Measurements from ENCODE around the gene STRAP. TPM values are rescaled to one million over a fixed set of nuclear protein-coding genes. Genes with fewer than 3 reads are reported as not detected.

STRAP gene
- total and polyA plus RNA-seq, 2 of the 4 experiments (the other 2 are of a cell fraction), result 82.1 to 98.1 TPM

GRCh38 chr12:15879413-15879812 lies 2.8 kb upstream of the STRAP start:
- no peak overlapping the region for H3K4me2 ChIP-seq (ENCODE audit: low read depth, low read length)
- no peak overlapping the region for H3K18ac ChIP-seq (ENCODE audit: low read depth, low read length)
- dilution Hi-C loops (cut with HindIII; ENCODE audit: low sequenced_read_pairs, unreplicated experiment) (no loop called here), in situ Hi-C loops (cut with MboI; ENCODE audit: low sequenced_read_pairs) (loop anchor here (25.0 kb wide), 1 partner anchor 1092 kb away; no protein-coding TSS in a partner anchor), intact Hi-C loops (cut with micrococcal nuclease) (no loop called here)
- H3K9me3 ChIP-seq (ENCODE audit: control insufficient read depth, insufficient read depth, low read length), result no peaks in the 10 kb centered on the region
- no CpG with 5 or more reads among the region's 3 CpGs for WGBS, 2 experiments (ENCODE audit: extremely low coverage in 2 of 2, insufficient read length in 1 of 2)
- H3K27me3 ChIP-seq (ENCODE audit: control insufficient read depth, insufficient read depth, low read length), result no peaks in the 10 kb centered on the region
- no peak overlapping the region for H2BK5ac ChIP-seq (ENCODE audit: low read depth, low read length, poor library complexity, severe bottlenecking)
- no peak overlapping the region for H2BK120ac ChIP-seq (ENCODE audit: low read depth, low read length)
- DNase-seq, result no peak
- H2AK5ac ChIP-seq (ENCODE audit: low read depth, low read length), result no peak overlapping the region
- H2AK9ac ChIP-seq (replicated peaks; ENCODE audit: low read depth, low read length, poor library complexity), result no peak overlapping the region
- no peak overlapping the region for H3K4ac ChIP-seq (ENCODE audit: low read depth, low read length)
- ChIA-PET POLR2A (ENCODE audit: unreplicated experiment) (no interaction called here), CTCF (no interaction called here)
- peaks cover 2% of the 10 kb centered on the region; the same call in 1 of the 2 replicates for H3K36me3 ChIP-seq (ENCODE audit: control insufficient read depth, insufficient read depth, low read length)
- no peak overlapping the region for H2BK15ac ChIP-seq (ENCODE audit: low read depth, low read length)
- no peak overlapping the region for H2AFZ ChIP-seq (replicated peaks; ENCODE audit: low read length, poor library complexity)
- no peak overlapping the region for H3K9ac ChIP-seq (ENCODE audit: low read depth, low read length)
- no peak overlapping the region for H2BK20ac ChIP-seq (ENCODE audit: low read depth, low read length)
- H3K23ac ChIP-seq (ENCODE audit: low read depth, low read length), result no peak overlapping the region
- no peak overlapping the region for H4K91ac ChIP-seq (ENCODE audit: insufficient read depth, low read depth, low read length)
- H3K9me1 ChIP-seq (ENCODE audit: insufficient read depth, low read length), result no peaks in the 10 kb centered on the region
- no TSS peak for BruUV-seq (replicated peaks)
- H3K4me1 ChIP-seq (ENCODE audit: control insufficient read depth, insufficient read depth, low read length), result peaks cover 6% of the 10 kb centered on the region
- H3K27ac ChIP-seq (ENCODE audit: insufficient read depth, low read length), result no peak overlapping the region
- H3K4me3 ChIP-seq (ENCODE audit: insufficient read depth, low read depth, low read length), result no peak overlapping the region
- no peak for ATAC-seq (ENCODE audit: low read depth)
- peaks cover 0 to 5% of the 10 kb centered on the region in 2 experiments; a peak in 1 of 4 replicates for H3K79me1 ChIP-seq (ENCODE audit: low read depth in 1 of 2, low read length in 2 of 2)
- H3K56ac ChIP-seq (ENCODE audit: extremely low read depth, insufficient read depth, low read length), result no peak overlapping the region
- H4K8ac ChIP-seq (ENCODE audit: low read depth in 2 of 2, low read length in 2 of 2), result no peak overlapping the region
- H3K14ac ChIP-seq (replicated peaks; ENCODE audit: low read depth, low read length), result no peak overlapping the region
- TF ChIP-seq CHD1 (IDR thresholded peaks at IDR 0.05; ENCODE audit: low read depth, low read length), result no peak
- TF ChIP-seq MAFK (IDR thresholded peaks at IDR 0.05; ENCODE audit: low read depth, low read length), result no peak
- no peak for TF ChIP-seq ELK1 (IDR thresholded peaks at IDR 0.05; ENCODE audit: borderline replicate concordance, low read depth, low read length)
- TF ChIP-seq RFX5 (IDR thresholded peaks at IDR 0.05; ENCODE audit: low read depth, low read length), result no peak
- TF ChIP-seq BHLHE40 (IDR thresholded peaks at IDR 0.05; ENCODE audit: low read depth, low read length), result no peak
- no peak for TF ChIP-seq RCOR1 (IDR thresholded peaks at IDR 0.05; ENCODE audit: insufficient replicate concordance, low read length)
- no peak for TF ChIP-seq NFE2L2 (IDR thresholded peaks at IDR 0.05; ENCODE audit: low read depth, low read length)
- TF ChIP-seq CEBPB (IDR thresholded peaks at IDR 0.05; ENCODE audit: low read depth, low read length), result no peak
- no peak for TF ChIP-seq CTCF (conservative IDR thresholded peaks at IDR 0.05; ENCODE audit: low read depth, low read length)
- no peak for TF ChIP-seq FOS (IDR thresholded peaks at IDR 0.05; ENCODE audit: low read depth, low read length)
- no peak for TF ChIP-seq MAZ (IDR thresholded peaks at IDR 0.05; ENCODE audit: borderline replicate concordance, low read depth, low read length)
- TF ChIP-seq USF2 (IDR thresholded peaks at IDR 0.05; ENCODE audit: low read depth, low read length), result no peak
- no peak for TF ChIP-seq RAD21 (IDR thresholded peaks at IDR 0.05; ENCODE audit: low read length)
- H4K20me1 ChIP-seq (ENCODE audit: insufficient read depth, low read length), result peaks cover 20% of the 10 kb centered on the region
- H4K5ac ChIP-seq (ENCODE audit: low read depth, low read length), result no peak overlapping the region

Measured in IMR-90 (cell line).